NCI-H524 (cell line): ENCODE results near the gene NOP16.
A peak's percentile ranks its signal among the peaks of the same experiment; 100 is the strongest.

Experiments used
- DNase-seq, 2 experiments: peaks; one replicate each; lab custom pipeline; 2025; lab: John Stamatoyannopoulos, UW

NOP16 gene

GRCh38 chr5:176386491-176386890 lies 1.9 kb downstream of the NOP16 start:
- DNase-seq, result no peak

GRCh38 chr5:176384991-176385390 lies 3.4 kb downstream of the NOP16 start:
- DNase-seq, result no peak

DNA sequence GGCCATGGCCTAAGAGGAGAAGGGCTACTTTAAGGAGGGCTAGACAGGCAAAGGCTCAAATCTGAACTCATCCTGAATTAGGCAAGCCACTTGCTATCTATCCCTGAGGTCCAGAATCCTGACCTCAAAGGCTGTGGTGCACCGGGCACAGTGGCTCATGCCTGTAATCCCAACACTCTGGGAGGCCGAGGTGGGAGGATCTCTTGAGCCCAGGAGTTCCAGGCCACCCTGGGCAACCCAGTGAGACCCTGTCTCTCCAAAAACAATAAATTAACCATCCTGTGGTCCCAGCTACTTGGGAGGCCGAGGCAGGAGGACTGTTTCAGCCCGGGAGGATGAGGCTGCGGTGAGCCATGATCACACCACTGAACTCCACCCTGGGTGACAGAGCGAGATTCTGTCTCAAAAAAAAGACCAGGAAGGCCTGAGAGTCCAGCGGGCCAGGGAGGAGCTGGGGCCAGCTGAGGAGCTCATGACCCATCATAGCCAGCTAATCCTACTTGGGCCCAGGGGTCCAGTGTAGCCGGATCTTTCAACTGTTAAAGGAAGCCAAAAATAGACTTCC lies 4.0 kb downstream of the NOP16 start:
- no peak for DNase-seq

DNA sequence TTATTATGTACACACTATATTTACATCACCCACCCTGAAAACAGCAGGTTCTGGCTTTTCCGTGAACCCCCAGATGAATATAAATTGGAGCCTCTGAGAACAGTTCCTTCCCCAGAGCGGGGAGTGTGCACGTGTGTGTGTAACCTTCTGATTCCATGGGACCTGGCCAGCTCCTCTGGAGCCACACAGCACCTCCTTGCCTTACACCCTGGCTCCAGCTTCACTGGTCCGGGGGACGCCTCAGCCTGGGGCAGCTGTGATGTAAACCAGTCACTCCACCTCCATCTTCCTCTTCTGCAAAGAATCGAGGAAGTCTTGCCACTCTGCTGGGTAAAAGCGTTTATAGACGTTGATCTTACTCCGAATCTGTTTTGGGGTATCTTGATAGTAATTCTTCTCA lies 4.4 kb downstream of the NOP16 start:
- DNase-seq, result no peak

DNA sequence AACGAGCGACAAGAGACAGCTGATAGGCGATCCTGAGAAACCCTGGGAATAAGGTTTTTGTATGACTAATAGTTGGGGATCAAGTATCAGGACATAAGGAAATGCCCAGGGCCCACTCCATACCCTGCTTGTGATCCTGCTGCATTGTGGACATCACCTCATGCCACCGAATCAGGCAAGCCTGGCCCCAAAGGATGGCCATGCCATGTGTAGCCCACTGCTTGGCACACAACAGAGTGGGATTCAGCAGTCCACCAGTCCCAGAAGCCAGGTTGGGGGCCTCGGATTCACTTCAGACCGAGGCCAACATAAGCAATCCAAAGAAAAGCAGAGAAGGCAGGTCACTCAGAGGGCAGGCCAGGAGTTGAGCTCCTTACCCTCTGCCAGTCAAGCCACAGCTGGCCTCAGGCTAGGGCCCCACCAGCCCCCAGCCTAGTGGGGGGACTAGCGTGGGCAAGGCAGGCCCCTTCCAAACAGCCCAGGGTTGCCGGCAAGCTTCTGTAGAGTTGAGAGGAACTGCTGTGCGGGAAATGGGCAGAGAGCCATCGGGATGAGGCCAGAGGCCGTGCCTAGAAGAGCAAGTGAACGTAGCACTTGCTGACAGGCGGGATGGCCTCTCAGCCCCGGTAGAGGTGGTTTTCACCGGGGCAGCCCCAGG lies 5.0 kb downstream of the NOP16 start:
- DNase-seq, result no peak

DNA sequence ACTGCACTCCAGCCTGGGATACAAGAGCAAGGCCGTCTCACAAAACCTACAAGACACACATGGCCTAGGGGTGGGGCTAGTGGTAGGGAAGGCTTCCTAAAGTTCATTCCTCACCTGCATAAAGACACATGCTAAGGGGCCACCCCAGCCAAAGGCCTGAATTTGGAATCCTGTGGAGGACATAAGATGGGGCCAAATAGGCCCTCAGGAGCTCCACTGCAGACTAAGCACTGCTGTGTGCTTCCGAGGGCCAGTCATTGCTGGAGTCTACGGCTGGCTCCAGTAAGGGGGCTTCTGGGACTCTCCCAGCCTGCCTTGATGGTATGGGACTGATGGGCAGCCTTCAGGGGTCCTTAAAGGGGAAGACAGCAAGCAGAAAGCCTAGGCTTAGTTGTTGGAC lies 5.7 kb downstream of the NOP16 start:
- DNase-seq, result no peak

- DNase-seq, result no peak
Measured at GRCh38 chr5:176381979-176382378, 6.4 kb downstream of the NOP16 start.

GRCh38 chr5:176381423-176381822 lies 7.0 kb downstream of the NOP16 start:
- no peak for DNase-seq

- no peak for DNase-seq
Measured at GRCh38 chr5:176379881-176380280, 8.5 kb downstream of the NOP16 start.

DNA sequence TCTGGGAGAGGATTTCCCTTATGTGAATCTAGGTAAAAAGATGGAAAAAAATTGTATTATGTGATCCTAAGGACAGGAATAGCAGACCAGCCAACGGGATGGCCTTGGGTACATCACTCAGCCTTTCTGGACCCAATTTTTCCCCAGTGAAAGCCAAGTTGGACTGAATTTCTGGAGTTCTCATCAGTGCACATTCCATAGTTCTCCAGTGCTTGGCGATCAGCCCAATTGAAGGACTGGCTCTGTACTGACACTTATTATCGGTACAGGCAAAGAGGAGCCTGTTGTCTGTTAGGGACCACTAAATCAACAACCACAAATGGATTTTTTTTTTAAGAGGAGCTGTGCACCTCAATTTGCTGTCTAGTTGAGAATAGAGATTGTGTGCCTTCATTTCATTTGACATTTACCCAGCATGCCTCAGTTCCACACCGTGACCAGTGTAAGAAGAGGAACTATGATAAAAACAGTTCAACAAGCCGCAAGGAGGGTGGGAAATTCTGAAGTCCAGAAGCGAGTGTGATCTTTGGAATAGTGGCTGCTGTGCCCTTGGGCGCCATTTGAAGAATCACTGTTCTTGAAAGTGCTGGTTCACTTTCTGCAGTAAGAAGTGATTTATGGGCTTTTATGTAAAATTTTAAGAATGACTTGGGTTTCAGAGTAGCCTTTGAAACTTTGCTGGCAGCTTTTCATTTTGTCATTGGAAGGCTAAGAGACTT lies 15.1 kb downstream of the NOP16 start:
- no peak for DNase-seq

DNA sequence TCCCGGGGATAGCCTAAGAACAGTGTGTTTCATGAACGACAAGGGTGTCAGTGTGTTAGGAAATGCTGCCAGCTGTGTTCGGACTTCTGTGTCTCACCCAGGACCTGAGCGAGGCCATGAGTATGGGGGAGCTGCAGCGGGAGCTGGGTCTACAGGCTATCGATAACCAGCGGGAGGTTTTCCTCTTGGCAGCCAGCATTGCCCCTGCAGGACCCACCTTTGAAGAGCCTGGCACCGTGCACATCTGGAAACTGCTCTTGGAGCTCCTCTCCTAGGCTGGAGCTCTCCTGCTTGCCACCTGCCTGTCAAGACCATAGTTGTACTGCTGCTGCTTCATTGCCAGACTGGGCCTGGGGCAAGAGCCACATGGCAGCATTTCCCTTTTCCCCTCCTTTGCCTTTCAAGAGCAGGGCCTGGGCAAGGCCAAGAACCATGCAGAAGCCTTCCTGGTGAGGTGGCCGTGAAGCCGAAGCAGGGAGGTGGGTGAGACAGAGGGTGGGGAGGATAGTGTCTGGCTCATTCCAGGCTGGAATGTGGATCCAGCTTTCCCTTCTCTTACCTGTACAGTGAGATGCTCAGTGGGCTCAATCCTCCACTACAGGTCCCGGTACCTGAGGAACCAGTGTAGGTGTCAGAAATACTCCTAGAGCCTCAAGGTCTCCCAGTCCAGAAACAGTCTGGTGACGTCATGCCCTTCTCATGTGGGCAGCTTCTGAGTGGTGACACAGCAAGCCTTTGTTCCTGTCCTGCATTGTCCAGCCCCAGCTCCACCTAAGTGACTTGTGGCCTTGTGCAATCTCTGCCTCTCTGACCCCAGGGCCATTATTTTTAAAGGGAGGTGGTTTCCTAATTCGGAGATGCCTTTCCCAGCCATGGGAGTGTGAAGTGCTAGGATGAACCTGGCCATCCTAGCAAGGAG lies 16.5 kb downstream of the NOP16 start:
- no peak for DNase-seq

DNA sequence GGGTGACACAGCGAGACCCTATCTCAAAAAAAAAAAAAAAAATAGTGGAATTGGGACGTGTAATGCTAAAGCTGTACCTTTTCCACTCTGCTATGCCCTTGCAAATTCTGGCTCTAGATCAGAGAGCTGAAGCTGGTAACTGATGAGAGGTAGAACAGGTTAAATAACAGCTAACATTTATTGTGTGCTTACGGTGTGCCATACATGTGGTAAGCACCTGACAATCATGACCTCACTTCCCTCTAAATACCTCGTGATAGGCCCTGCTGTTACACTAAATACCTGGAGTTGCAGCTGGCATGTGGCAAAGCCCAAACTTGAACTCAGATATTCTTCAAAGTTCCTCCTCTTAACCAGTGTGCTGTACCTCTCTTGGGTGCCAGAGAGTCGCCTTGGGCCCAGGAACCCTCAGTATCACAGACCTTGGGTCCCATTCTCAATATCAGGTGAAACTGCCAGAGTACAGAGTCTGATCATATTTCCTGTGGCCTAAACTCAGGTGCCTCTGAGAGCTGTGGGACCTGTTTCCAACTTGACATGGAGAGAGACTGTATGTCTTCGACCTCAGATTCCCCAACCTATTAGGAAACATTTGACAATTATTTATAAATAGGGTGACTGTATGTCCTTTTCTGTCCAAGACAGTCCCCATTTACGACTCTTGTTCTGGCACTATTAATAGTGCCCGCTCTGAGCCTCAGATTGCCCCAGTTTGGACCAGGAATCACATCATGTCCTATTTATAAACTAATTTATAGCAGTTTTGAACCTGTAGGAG lies 18.3 kb downstream of the NOP16 start:
- DNase-seq, result no peak

GRCh38 chr5:176368726-176369125 lies 19.7 kb downstream of the NOP16 start:
- DNase-seq, result no peak

GRCh38 chr5:176366232-176366894 lies 22.0 kb downstream of the NOP16 start:
- no peak for DNase-seq

GRCh38 chr5:176365351-176366231 lies 22.8 kb downstream of the NOP16 start, which contains the start of gene ARL10:
Gene ARL10 (plus strand): TSS chr5:176365487. CDS start chr5:176365564, 77 bp downstream.
- DNase-seq, result peak; percentile 32 to 63

- DNase-seq, result no peak
Measured at GRCh38 chr5:176364765-176365350, 23.5 kb downstream of the NOP16 start.

DNA sequence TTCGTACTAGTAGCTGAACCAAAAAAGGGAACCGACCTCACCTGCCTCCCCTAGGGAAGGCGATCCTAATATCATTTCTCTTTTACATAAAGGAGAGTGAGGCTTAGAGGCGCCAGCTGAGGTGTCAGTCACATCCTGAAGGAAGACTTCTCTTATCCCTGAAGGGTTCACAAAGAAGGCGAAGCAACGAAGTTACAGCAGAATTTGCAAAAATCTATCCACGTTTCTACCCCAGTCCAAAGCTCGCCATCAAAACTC lies 26.2 kb downstream of the NOP16 start:
- DNase-seq, result no peak

DNA sequence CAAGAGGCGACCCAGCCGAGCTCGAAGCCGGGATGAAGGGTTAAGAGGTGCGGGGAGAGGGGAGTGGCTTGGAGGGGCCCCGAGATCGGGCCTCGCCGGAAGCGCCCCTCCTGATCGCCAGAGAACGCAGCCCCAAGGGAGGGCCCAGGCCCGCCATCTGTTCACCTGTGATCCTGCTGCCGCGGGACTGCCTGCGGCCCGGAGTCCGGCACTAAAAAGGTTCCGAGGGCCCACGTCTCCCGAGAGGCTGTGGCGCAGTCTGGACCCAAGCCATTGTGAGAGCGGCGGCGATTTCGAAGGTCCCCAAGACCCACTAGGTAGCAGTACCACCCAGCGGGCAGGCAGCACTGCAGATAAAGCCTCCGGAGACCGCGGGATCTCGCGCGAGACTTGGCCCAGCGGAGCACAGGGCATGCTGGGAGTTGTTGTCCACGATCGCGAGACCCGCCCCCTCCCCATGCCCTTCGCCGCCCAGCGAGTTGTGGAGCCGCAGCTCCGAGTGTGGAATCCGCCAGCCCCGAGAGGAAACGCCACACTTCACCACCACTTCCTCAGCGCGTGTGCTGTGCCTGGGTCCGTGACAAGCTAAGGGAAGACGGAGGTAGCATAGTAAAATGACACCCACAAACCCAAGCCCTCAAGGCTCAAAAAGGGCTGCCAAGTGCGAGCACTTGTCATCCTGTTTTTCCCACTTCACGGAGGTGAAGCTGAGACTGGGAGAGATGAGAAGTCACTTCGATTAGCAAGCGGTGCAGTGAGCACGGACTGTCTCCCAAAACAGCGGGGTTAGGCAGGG lies 26.8 kb downstream of the NOP16 start, which contains the start of gene KIAA1191:
TSS of gene KIAA1191 (minus strand) at position 328 of the 796 bp plus-strand sequence. CDS start 2,256 bp downstream, outside the sequence.
- peak; percentile 72 to 88 for DNase-seq
